Prostate gland (tissue), 2 donors: Measurements from ENCODE around the gene DUSP22. TPM values are rescaled to one million over a fixed set of nuclear protein-coding genes. Genes with fewer than 3 reads are reported as not detected.

Experiments used
- DNase-seq: peaks from one replicate; pipeline ENCODE4 v3.0.0-alpha.2; 2019; ENCODE audit warnings: low spot score
- H3K27ac ChIP-seq, 2 donors: fragments of 200-600 bp; sonication (generic); 2 replicates each; pipeline ENCODE4 v1.5.1; 2017 to 2019
- H3K27me3 ChIP-seq: fragments of 200-600 bp; sonication (generic); replicated peaks from 2 replicates; pipeline ENCODE4 v1.5.1; 2019; ENCODE audit not compliant: insufficient read depth
- H3K36me3 ChIP-seq, 2 donors: fragments of 200-600 bp; sonication (generic); 1 replicate in 1 of 2; 2 replicates in 1 of 2; pipeline versions ENCODE4 v1.5.1 to v1.8.1; 2017 to 2019
- H3K4me1 ChIP-seq: fragments of 200-600 bp; sonication (generic); replicated peaks from 2 replicates; pipeline ENCODE4 v1.5.1; 2019
- H3K4me3 ChIP-seq, 2 donors: fragments of 200-600 bp; sonication (generic); 2 replicates each; pipeline ENCODE4 v1.5.1; 2017 to 2019
- H3K9me3 ChIP-seq: fragments of 200-600 bp; sonication (generic); 2 replicates; pipeline ENCODE4 v1.5.1; 2017
- POLR2A ChIP-seq: fragments of 450-650 bp; IDR thresholded peaks from one replicate; pipeline ENCODE4 v1.6.1; 2016; ENCODE audit warnings: antibody characterized with exemption, mild to moderate bottlenecking
- POLR2AphosphoS5 ChIP-seq: sonication (generic); formaldehyde crosslinking; IDR thresholded peaks from one replicate; pipeline ENCODE4 v1.6.1; 2017; ENCODE audit warnings: antibody characterized with exemption
- WGBS: methylation state at CpG from one replicate; pipeline ENCODE4 v1.1.5; 2018; 5-methylcytosine and 5-hydroxymethylcytosine counted together
- intact Hi-C: fragments of 100-400 bp; cut with DNase I; formaldehyde crosslinking; loops from one replicate; pipeline ENCODE4 v1.14.2; 2022
- total RNA-seq, 2 donors: library from RNA; depleted of rRNA; stranded (reverse); fragments of >200 nt; gene quantifications; one replicate each; pipeline ENCODE4 v1.1.0, GENCODE V29; 2016
- TF ChIP-seq, protein P1 (sequence below), 4 experiments: fragments of 200-600 bp in 2 of 4; fragments of 450-650 bp in 2 of 4; sonication (generic) in 2 of 4; IDR thresholded peaks; 1 replicate in 3 of 4; 2 replicates in 1 of 4; pipeline ENCODE4 v1.5.1; 2016 to 2019; ENCODE audit warnings: antibody characterized with exemption in 4 of 4, mild to moderate bottlenecking in 2 of 4, moderate library complexity in 2 of 4

DUSP22 gene
- total RNA-seq, 2 donors from 2014 or later, result 29.8 to 95.8 TPM

DNA sequence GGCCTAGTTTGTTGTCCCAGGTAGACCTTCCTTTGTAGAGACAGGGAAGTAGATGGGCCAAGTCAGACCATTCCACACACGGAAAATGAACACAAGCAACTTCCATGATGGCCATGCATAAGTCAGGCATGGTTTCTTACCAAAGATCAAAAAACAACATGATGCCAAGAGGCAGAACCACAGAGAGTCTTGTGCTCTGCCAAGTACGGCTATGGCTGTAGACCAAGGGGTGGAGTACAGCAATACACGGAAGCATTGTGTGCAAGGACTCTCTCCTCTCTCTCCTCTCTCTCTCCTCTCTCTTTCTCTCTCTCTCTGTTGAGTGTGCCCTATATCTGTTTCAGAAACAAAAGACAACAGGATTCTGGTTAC lies 4.8 kb upstream of the DUSP22 start:
- H3K4me3 ChIP-seq, result no peak overlapping the region
- H3K36me3 ChIP-seq, result no peaks in the 10 kb centered on the region
- no peaks in the 10 kb centered on the region for H3K9me3 ChIP-seq
- no peaks in the 10 kb centered on the region for H3K4me1 ChIP-seq
- TF ChIP-seq, protein P1, sequence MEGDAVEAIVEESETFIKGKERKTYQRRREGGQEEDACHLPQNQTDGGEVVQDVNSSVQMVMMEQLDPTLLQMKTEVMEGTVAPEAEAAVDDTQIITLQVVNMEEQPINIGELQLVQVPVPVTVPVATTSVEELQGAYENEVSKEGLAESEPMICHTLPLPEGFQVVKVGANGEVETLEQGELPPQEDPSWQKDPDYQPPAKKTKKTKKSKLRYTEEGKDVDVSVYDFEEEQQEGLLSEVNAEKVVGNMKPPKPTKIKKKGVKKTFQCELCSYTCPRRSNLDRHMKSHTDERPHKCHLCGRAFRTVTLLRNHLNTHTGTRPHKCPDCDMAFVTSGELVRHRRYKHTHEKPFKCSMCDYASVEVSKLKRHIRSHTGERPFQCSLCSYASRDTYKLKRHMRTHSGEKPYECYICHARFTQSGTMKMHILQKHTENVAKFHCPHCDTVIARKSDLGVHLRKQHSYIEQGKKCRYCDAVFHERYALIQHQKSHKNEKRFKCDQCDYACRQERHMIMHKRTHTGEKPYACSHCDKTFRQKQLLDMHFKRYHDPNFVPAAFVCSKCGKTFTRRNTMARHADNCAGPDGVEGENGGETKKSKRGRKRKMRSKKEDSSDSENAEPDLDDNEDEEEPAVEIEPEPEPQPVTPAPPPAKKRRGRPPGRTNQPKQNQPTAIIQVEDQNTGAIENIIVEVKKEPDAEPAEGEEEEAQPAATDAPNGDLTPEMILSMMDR (IDR thresholded peaks at IDR 0.05), result no peak
- TF ChIP-seq POLR2AphosphoS5, result no peak
- TF ChIP-seq POLR2A, result no peak
- H3K27me3 ChIP-seq, result no peaks in the 10 kb centered on the region
- no peak for DNase-seq
- WGBS, result 70% methylated on average over 3 of the region's 3 CpGs
- intact Hi-C loops, result no loop called here
- no peak overlapping the region for H3K27ac ChIP-seq

DNA sequence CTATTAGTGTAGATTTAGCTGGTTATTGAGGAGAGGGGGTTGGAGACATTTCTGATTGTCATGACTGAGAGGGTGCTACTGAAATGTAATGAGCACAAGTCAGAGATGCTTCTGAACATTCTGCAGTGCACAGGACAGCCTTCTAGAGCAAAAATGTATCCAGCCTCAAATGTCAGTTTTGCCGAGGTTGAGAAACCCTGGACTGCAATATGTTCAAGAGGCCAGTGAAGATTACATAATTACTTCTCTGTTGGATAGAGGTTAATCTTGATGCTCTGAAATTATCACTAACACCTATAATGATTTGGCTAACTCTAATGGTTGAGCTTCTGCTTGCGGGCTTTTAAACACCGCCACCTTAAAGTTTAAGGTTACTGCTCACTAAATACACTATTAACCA lies 3.4 kb upstream of the DUSP22 start:
- no peak for TF ChIP-seq POLR2A
- TF ChIP-seq, protein P1 (IDR thresholded peaks at IDR 0.05), result no peak
- intact Hi-C loops, result no loop called here

DNA sequence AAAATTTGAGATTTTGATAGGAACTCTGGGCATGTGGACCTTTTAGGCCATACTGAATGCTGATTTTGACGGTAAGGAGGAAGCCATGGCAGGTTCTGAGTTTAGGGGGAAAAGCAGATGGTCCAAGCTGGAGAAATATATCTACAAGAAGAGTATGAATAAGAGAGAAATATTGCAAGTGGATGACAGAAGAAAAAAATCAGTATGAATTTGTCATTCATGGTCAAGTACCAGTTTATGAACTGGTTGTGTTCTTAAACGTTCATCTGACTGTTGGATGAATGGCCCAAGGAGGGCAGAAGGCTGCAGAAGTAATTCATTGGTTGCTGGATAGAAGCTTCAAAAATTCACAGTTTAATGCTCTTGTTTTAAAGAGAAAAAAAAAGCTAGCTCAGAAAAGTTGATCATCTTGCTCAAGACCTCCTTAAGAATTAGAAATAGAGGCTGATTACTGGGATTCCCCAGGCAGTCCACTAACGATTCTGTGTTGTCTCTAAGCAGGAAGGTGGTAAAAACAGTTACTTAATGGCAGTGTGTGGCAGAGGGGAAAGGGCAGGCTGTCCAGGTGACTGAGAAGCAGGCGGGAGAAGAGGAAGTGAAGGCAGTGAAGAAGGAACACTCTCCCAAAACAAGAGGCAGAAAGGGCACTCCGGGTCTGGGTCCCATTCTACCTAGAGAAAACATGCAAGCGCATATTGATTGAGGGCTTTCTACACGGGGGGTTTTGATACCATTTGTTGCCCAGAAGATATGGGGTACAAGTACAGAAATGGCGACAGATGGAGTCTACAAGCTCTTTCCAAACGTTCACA lies 2.0 kb upstream of the DUSP22 start:
- intact Hi-C loops, result no loop called here
- Histone ChIP-seq H3K27ac (no peak overlapping the region), H3K4me3 (no peak overlapping the region), H3K4me1 (no peaks in the 10 kb centered on the region), H3K36me3 (no peaks in the 10 kb centered on the region), H3K9me3 (no peaks in the 10 kb centered on the region), H3K27me3 (no peaks in the 10 kb centered on the region)
- TF ChIP-seq POLR2A, result no peak
- TF ChIP-seq, protein P1 (IDR thresholded peaks at IDR 0.05), result no peak
- TF ChIP-seq POLR2AphosphoS5, result no peak
- WGBS, result 81% methylated on average over 9 of the region's 9 CpGs
- no peak for DNase-seq

More for the DNA sequence above, 3.4 kb upstream of the DUSP22 start:
- no peaks in the 10 kb centered on the region for H3K9me3 ChIP-seq
- H3K4me1 ChIP-seq, result no peaks in the 10 kb centered on the region
- WGBS, result 83% methylated on average over 3 of the region's 3 CpGs
- H3K36me3 ChIP-seq, result no peaks in the 10 kb centered on the region
- DNase-seq, result no peak
- no peak overlapping the region for H3K27ac ChIP-seq
- H3K4me3 ChIP-seq, result no peak overlapping the region
- no peaks in the 10 kb centered on the region for H3K27me3 ChIP-seq

DNA sequence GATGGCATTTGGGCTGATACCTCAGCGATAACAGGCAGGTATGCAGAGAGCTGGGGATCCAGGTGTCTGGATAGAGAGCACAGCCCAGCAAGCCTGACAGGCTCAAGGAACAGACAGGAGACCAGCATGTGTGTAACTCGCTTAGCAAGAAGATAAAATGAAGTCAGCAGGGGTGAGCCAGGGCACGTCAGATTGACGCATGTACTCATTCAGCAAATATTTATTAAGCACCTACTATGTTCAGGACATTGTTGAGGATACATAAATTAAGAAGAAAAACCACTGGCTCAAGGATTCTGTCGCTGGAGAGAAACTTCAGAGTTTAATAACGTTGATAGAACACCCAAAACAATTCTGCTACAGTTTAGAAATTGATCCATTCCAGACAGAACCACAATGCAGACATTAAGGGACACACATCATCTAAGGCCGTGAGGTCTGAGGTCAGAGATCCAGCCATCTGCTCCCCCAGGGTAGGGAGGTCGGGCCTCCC lies 1.0 kb upstream of the DUSP22 start:
- no peaks in the 10 kb centered on the region for H3K4me1 ChIP-seq
- no peaks in the 10 kb centered on the region for H3K9me3 ChIP-seq
- H3K4me3 ChIP-seq, result peak overlapping the region; percentile 60
- intact Hi-C loops, result no loop called here
- no peak for DNase-seq
- no peaks in the 10 kb centered on the region for H3K36me3 ChIP-seq
- WGBS, result 45% methylated on average over 8 of the region's 8 CpGs
- H3K27me3 ChIP-seq, result no peaks in the 10 kb centered on the region
- TF ChIP-seq, protein P1 (IDR thresholded peaks at IDR 0.05), result no peak
- TF ChIP-seq POLR2AphosphoS5 (no peak), POLR2A (no peak)
- H3K27ac ChIP-seq, result peak overlapping the region; percentile 95 to 96
